ENCODE measurements around the gene TGFBR1.

TGFBR1 gene

GRCh38 chr9:99109522-99109921 lies 4.6 kb downstream of the TGFBR1 start:
- DNase-seq: no peak

DNA sequence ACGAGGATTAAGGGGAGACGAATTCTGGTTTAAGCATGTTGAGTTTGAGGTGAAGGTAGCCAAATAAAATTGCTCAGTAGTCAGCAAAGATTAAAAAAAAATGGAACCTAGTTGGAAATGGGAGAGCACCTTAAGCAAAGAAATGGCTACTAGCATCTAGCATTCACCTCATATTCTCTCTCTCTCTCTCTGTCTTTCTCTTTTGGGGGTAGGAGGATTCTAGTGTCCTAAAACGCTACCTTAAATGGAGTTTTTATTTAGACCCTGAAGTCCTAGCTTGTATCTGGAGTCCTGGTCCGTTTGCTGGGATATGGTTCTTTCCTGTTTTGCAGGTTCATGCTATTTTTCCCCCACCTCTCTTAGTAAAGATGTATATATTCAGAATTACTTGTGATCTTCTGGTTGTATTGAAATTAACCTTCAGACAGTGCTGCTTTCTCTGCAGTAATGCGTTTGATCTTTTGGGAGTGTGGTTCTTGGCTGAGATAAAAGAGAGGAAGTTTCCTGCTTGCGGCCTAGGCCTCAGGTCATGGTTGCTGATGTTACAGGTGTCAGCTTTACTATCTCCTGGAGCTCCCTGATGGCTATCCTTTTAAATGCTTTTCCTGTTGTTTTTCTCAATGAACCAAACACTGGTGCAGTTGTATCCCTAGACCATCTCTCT lies 8.0 kb downstream of the TGFBR1 start:
- no peak for DNase-seq

DNA sequence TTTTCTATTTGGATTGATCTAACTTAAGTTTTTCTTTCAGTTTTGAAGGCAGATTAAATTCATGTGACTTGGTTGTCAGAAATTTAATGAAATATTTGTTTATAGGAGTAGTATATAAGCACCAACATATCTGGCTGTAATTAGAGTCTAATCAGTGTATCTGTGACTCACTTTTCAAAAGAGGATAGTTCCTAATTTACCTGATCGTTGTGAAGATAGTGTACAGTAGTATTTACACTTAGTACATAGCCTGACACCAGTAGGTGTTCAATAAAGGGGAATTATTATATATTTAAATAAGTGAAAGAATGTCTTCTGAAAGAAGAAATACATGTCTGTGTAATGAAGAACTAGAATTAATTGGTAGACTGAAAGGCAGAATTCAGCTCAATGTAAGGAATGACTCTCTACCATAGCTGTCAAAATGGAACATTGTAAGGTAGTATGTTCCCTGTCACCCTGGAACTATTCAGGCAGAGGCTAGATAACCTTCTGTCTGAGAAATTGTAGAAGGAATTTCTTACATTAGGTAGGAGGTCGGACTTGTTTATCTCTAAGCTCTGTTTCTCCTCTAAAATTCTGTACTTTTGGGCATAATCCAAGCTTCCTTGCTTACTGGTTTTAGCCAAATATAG lies 8.6 kb downstream of the TGFBR1 start:
- DNase-seq: no peak

DNA sequence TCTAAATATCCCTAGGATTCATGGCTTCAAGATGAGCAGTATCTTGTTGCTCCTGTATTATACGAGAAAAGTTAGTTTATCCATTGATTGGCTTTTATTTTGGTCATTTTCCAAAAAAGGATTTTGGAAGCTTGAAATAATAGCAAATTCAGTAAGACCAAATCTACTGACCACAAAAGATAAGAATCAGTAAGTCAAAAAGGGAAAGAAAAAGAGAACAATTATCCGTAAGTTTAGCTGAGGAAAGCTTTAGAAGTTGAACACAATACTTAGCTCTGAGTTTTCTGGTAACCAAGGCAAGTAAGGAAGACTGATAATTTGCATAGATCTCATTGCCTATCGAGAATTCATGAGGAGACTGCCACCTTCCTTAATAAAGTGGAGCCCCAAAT lies 9.1 kb downstream of the TGFBR1 start:
- DNase-seq: no peak

- no peak for DNase-seq
Observed at GRCh38 chr9:99114846-99115500, 10.1 kb downstream of the TGFBR1 start.

- no peak for DNase-seq
Observed at GRCh38 chr9:99116003-99116411, 11.1 kb downstream of the TGFBR1 start.

DNA sequence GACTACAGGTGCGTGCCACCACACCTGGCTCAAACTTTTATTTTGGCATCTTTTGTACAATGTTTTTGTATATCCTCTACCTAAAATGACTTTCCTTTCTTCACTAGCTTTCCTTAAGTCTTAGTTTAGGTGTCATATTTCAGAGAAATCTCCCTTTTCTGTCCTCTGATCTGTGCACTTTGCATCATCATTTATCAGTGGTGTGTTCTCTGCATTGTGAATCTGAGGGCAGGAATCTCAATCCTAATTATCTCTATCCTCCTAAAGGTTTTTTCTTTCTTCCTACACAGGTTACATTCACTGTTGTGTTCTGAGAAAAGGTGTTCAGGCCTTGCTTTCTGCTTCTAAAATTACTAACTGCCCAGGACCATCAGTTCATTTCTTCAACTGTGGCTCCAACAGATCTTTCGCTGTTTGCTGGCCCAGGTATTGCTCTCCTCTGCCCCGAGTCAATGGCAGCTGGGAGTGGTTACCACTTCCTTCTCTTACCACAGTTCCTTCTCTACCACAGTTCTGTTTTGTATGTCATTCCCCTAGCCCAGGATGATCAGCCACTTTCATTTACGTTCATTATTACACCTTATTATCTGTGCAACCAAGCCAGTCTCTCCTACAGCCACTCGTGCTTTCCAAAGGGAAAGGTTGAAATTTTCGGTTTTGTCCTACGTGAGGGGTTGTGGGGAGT lies 14.0 kb downstream of the TGFBR1 start:
- no peak for DNase-seq

- DNase-seq: no peak
Observed at GRCh38 chr9:99119976-99120655, 15.2 kb downstream of the TGFBR1 start.

- DNase-seq: no peak
Observed at GRCh38 chr9:99121604-99122003, 16.7 kb downstream of the TGFBR1 start.

DNA sequence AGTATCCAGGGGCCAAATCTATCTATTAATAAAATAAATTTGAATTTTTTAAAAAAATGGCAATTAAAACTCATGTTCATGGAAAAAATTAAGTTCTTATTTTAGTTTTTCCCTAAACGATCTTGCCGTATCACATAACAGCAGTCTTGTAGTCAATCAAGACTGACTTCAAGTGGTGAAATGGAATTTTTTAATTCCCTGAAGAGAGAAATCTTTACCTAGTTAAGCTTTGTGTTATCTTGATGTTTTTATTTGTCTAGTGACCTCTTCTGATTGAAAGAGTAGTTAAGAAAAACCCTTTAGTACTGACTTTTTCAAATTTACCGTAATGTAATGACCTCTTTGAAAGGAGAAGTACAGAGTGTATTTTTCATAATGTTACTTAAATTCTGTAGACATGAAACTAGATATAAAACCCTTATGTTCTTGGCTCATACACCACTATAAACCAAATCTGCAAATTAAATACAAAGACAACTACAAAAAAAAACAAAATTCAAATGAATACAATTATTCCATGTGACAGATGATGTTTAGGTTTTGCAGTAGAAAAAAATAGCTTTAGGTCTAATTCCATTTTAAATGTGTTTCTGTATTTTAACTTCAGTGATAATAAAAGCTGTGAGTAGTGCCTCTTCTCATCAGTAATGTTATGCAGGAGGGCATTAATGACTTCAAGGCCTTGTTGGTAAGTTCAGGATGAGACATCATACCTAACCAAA lies 19.8 kb downstream of the TGFBR1 start:
- DNase-seq: no peak

GRCh38 chr9:99125446-99125845 lies 20.5 kb downstream of the TGFBR1 start:
- DNase-seq: no peak

DNA sequence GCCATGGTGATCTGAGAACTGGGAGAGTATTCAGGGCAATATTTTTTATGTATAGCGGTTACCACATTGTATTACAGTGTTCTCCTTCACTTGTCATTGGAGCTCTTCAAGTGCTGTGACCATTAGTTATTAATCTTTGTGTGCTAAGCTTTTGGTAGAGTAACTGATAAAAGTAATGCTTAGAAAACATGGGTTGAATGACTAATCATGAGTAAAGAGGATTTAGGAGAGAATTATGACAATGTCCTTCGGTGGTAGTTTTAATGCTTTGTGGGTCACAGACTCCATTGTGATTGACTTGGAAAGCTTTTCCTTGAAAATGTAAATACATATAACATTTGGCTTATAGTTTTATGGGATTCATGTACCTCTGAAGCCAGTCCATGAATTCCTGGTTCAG lies 21.4 kb downstream of the TGFBR1 start:
- DNase-seq: no peak

DNA sequence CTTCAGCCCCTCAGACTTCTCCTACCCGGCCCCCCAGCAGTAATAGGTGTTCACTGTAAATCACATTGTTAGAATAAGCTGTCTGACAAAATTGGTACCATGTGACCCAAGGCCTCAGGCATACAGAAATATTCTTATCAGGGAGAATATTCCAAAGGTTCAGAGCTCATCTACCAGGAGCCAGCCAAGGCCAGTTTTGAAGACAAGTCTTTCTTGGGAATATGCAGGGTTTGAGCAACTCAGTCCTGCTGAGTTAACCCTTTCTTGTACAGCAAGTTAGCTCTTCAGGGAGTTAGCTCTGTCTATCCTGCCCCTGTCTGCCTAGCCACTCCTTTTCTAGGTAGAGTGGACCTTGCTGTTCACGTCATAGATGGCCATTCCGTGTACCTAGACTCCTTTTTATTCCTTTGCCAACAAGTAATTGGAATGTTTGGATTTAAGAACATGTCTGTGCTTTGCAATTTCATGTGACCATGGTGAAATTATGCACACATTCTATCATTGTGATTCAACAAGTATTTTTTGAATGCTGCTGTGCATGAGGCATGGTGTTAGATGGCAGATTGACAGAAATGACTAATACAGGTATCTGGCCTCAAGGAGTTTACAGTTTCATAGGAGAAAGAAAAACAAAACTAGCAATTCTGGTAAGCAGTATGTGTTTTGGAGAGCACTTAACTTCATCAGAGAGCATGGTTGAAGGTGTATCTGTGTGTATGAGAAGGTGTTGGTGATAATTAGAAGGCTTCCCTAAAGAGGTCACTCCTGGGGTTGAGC lies 22.6 kb downstream of the TGFBR1 start:
- no peak for DNase-seq

DNA sequence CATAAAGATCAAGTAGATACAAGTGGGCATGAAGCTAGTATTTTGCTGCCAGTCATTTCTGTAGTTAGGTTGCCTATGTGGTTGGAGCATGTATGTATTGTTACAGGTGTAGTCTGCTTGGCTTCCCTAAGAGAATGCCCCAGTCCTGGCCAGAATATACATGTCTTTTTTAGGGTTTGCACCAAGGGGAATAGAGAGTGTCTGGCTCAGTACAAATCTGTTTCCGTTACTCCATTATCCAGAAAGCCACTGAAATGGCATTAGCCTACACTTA lies 23.2 kb downstream of the TGFBR1 start:
- DNase-seq: no peak

DNA sequence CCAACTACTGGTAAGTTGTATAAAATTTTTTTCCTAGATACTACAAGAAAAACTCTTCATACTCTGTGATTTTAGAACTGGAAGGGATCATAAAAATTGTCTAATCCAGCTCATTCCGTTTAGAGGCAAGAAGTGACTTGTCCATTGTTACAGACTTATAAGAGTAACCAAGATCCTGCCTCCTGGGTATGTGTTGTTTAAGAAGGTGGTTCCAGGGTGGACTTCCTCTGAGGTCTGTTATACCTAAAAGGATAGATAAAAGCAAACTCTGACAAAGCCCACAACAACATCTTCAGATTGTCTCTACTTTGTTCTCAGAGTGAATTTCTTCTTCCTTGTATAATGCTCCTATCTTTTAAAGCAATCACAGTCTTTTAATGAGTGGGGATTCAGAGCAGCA lies 24.2 kb downstream of the TGFBR1 start:
- no peak for DNase-seq

DNA sequence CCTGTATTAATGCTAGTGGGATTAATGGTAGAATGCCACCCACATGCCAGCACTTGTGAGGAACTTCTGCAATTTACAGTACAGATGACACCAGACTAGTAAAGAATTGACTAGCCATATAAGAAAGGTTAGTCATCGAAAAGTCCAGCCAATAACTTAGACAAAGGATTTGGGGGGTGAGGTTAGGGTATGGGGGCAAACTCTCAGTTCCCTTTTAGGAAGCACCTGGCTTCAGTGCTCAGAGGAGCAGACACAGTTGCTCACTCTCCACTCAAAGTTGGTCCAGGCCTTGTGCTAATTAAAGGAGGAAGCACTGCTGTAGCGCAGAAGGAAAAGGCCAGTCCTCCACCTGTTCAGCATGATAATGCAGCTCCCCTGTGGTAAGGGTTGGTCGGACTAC lies 25.2 kb downstream of the TGFBR1 start:
- no peak for DNase-seq

GRCh38 chr9:99133145-99133544 lies 28.2 kb downstream of the TGFBR1 start:
- DNase-seq: no peak

- DNase-seq: no peak
Observed at GRCh38 chr9:99134893-99135341, 30.0 kb downstream of the TGFBR1 start.

DNA sequence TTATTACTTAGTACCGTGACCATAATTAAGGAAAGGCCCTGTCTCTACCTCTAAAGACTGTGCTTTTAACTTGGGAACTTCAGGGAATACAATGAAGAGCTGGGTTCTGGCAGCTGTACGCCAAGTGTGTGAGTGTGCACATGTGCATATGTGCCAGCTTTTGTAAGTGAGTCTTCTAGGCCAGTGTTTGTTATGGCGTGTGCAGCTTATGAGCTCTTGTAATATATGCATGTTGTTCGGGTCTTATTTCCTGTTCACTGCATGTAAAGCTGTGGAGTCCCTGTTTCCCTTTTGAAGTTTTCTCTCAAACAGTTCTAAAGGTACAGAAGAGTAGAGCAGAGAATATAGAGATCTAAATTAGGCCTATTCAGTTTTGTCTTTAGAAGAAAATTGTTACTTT lies 30.5 kb downstream of the TGFBR1 start:
- DNase-seq: no peak

GRCh38 chr9:99137225-99137624 lies 32.3 kb downstream of the TGFBR1 start:
- DNase-seq: no peak

- no peak for DNase-seq
Observed at GRCh38 chr9:99137891-99138290, 33.0 kb downstream of the TGFBR1 start.
